CD4-positive, CD25-positive, alpha-beta regulatory T cell (primary cell): ENCODE data around the gene OAS3. TPM values are rescaled to one million over a fixed set of nuclear protein-coding genes. Genes with fewer than 3 reads are reported as not detected.

ENCODE experiments used
- ATAC-seq, 2 donors: fragments of 150-1000 bp; cut with Tn5 transposase; one replicate each; pipeline ENCODE4 v1.10.0; 2021; ENCODE audit warnings: low read depth in 2 of 2, moderate number of reproducible peaks in 2 of 2, moderate library complexity in 1 of 2
- DNase-seq, 3 donors: peaks; one replicate each; pipeline versions ENCODE4 v3.0.0 to v3.0.0-alpha.2; 2012 to 2022; ENCODE audit warnings: mixed read lengths in 1 of 3
- H3K27ac ChIP-seq: one replicate; pipeline ENCODE4 v1.7.0; 2013; ENCODE audit warnings: mild to moderate bottlenecking, low read length; ENCODE audit not compliant: insufficient read depth, poor library complexity, severe bottlenecking
- H3K27me3 ChIP-seq: one replicate; pipeline ENCODE4 v1.7.0; 2013; ENCODE audit warnings: low read length; ENCODE audit not compliant: control insufficient read depth, insufficient read depth
- H3K36me3 ChIP-seq: one replicate; pipeline ENCODE4 v1.7.0; 2013; ENCODE audit warnings: mild to moderate bottlenecking, low read length, moderate library complexity; ENCODE audit not compliant: control insufficient read depth, insufficient read depth
- H3K4me1 ChIP-seq: 2 replicates; pipeline ENCODE4 v1.7.0; 2013; ENCODE audit warnings: mild to moderate bottlenecking, low read length; ENCODE audit not compliant: insufficient read depth, control insufficient read depth, poor library complexity, severe bottlenecking
- H3K4me3 ChIP-seq: one replicate; pipeline ENCODE4 v1.7.0; 2013; ENCODE audit warnings: low read depth, mild to moderate bottlenecking, low read length, moderate library complexity
- H3K9me3 ChIP-seq, 2 experiments: 1 replicate in 1 of 2; 2 replicates in 1 of 2; pipeline ENCODE4 v1.7.0; 2013; ENCODE audit warnings: low read length in 2 of 2, mild to moderate bottlenecking in 1 of 2, moderate library complexity in 1 of 2; ENCODE audit not compliant: control insufficient read depth in 2 of 2
- H3K27ac Mint-ChIP-seq, 3 donors: one replicate each; pipeline ENCODE4 v1.8.0; 2020 to 2022; ENCODE audit warnings: mild to moderate bottlenecking in 3 of 3, mixed read lengths in 3 of 3, moderate library complexity in 2 of 3
- H3K27me3 Mint-ChIP-seq: one replicate; pipeline ENCODE4 v1.8.0; 2022; ENCODE audit warnings: mild to moderate bottlenecking, mixed read lengths
- H3K36me3 Mint-ChIP-seq: one replicate; pipeline ENCODE4 v1.8.0; 2020; ENCODE audit warnings: mixed read lengths
- H3K4me1 Mint-ChIP-seq, 4 donors: one replicate each; pipeline ENCODE4 v1.8.0; 2020 to 2022; ENCODE audit warnings: mixed read lengths in 4 of 4, mild to moderate bottlenecking in 1 of 4
- H3K4me3 Mint-ChIP-seq, 4 donors: one replicate each; pipeline ENCODE4 v1.8.0; 2020 to 2022; ENCODE audit warnings: mild to moderate bottlenecking in 4 of 4, mixed read lengths in 4 of 4, moderate library complexity in 3 of 4
- H3K9me3 Mint-ChIP-seq, 7 donors: one replicate each; pipeline ENCODE4 v1.8.0; 2020 to 2022; ENCODE audit warnings: mixed read lengths in 7 of 7, mild to moderate bottlenecking in 3 of 7, moderate library complexity in 2 of 7
- polyA plus RNA-seq, 4 donors: library from polyadenylated mRNA; unstranded; fragments of 300-500 nt; fragmentation: Illumina TruSeq; gene quantifications; one replicate each; pipeline ENCODE4 v1.2.3, GENCODE V29; 2021
- total RNA-seq: library from RNA; stranded (reverse); gene quantifications from one replicate; pipeline ENCODE4 v1.2.3, GENCODE V29; 2022

The OAS3 gene
- total and polyA plus RNA-seq, 5 donors from 2014 or later: 12.2 to 36.5 (median 16.7) TPM

DNA sequence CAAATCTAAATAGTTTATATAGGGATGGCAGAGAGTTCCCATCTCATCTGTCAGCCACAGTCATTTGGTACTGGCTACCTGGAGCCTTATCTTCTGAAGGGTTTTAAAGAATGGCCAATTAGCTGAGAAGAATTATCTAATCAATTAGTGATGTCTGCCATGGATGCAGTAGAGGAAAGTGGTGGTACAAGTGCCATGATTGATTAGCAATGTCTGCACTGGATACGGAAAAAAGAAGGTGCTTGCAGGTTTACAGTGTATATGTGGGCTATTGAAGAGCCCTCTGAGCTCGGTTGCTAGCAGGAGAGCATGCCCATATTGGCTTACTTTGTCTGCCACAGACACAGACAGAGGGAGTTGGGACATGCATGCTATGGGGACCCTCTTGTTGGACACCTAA, 32.1 kb downstream of the OAS3 start:
- Histone ChIP-seq H3K4me3 (no peak overlapping the region), H3K4me1 (no peaks in the 10 kb centered on the region), H3K27ac (no peak overlapping the region), H3K36me3 (peaks cover 50% of the 10 kb centered on the region), H3K27me3 (no peaks in the 10 kb centered on the region), H3K9me3 (no peaks in the 10 kb centered on the region)
- ATAC-seq (no peak), DNase-seq (no peak)
- Mint-ChIP-seq H3K4me1 (peaks cover 0 to 7% (median 3%) of the 10 kb centered on the region in 4 donors), H3K4me3 (no peak overlapping the region), H3K36me3 (peaks cover 36% of the 10 kb centered on the region), H3K9me3 (no peaks in the 10 kb centered on the region), H3K27me3 (no peaks in the 10 kb centered on the region), H3K27ac (peak overlapping the region; percentile 33 to 63 (median 34))

DNA sequence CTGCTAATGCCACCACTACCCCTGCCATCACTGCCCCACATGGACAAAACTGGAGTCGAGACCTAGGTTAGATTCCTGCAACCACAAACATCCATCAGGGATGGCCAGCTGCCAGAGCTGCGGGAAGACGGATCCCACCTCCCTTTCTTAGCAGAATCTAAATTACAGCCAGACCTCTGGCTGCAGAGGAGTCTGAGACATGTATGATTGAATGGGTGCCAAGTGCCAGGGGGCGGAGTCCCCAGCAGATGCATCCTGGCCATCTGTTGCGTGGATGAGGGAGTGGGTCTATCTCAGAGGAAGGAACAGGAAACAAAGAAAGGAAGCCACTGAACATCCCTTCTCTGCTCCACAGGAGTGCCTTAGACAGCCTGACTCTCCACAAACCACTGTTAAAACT, 33.0 kb downstream of the OAS3 start:
- Mint-ChIP-seq H3K36me3 (peaks cover 30% of the 10 kb centered on the region), H3K27me3 (no peaks in the 10 kb centered on the region), H3K27ac (peak overlapping the region in 1 of 3 donors; percentile 76), H3K4me1 (peaks cover 0 to 7% (median 5%) of the 10 kb centered on the region in 4 donors), H3K4me3 (no peak overlapping the region), H3K9me3 (no peaks in the 10 kb centered on the region)
- Histone ChIP-seq H3K4me1 (no peaks in the 10 kb centered on the region), H3K4me3 (no peak overlapping the region), H3K27ac (no peak overlapping the region), H3K27me3 (no peaks in the 10 kb centered on the region), H3K36me3 (peaks cover 42% of the 10 kb centered on the region), H3K9me3 (no peaks in the 10 kb centered on the region)
- ATAC-seq: no peak
- no peak for DNase-seq

DNA sequence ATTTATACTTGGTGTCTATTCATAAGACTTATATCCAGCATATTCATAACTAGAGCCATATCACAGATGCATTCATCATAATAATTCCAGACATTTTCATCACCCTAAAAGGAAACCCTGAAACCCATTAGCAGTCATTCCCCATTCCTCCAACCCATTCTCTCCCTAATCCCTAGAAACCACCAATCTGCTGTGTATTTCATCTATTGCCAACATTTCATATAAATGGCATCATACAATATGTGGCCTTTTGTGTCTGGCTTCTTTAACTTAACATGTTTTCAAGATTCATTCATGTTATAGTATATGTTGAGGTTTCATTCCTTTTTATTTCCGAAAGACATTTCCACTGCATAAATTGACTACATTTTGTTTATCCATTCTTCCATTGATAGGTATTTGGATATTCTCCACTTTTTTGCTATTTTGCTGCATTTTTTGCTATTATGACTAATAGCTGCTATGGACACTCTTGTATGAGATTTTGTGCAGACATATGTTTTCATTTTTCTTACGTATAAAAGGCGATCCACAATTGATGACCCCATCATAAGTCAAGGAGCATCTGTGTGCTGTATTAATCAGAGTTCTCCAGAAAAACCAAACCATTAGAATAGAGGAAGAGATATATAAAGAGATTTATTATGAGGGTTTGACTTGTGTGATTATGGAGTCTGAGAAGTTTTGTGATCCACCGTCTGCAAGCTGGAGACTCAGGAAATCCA, 34.9 kb downstream of the OAS3 start:
- peak overlapping the region in 2 of 3 donors; percentile 13 to 45 for H3K27ac Mint-ChIP-seq
- peaks cover 17% of the 10 kb centered on the region for H3K36me3 Mint-ChIP-seq
- H3K9me3 Mint-ChIP-seq: no peaks in the 10 kb centered on the region
- H3K27me3 ChIP-seq: no peaks in the 10 kb centered on the region
- peak overlapping the region in 1 of 4 donors; percentile 13 for H3K4me3 Mint-ChIP-seq
- DNase-seq (no peak), ATAC-seq (no peak)
- H3K4me1 ChIP-seq: peaks cover 13% of the 10 kb centered on the region
- H3K36me3 ChIP-seq: peaks cover 22% of the 10 kb centered on the region
- no peaks in the 10 kb centered on the region for H3K27me3 Mint-ChIP-seq
- peaks cover 0 to 23% (median 7%) of the 10 kb centered on the region in 4 donors for H3K4me1 Mint-ChIP-seq
- no peaks in the 10 kb centered on the region for H3K9me3 ChIP-seq
- H3K27ac ChIP-seq: no peak overlapping the region
- H3K4me3 ChIP-seq: no peak overlapping the region

DNA sequence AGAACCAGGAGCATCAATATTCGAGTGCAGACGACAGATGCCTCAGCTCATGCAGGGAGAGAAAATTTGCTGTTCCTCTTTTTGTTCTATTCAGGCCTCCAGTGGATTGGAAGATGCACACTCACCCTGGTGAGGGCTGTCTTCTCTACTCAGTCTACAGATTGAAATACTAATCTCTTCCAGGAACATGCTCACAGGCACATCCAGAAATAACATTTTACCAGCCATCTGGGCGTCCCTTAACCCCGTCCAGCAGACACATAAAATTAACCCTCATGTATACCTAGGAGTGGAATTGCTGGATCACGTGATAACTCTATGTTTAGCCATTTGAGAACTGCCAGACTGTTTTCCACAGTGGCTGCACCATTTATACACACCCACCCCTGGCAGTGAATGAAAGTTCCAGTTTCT, 35.6 kb downstream of the OAS3 start:
- no peaks in the 10 kb centered on the region for H3K9me3 Mint-ChIP-seq
- no peak overlapping the region for H3K4me3 ChIP-seq
- H3K4me1 ChIP-seq: peaks cover 13% of the 10 kb centered on the region
- DNase-seq (no peak), ATAC-seq (no peak)
- H3K36me3 Mint-ChIP-seq: peaks cover 16% of the 10 kb centered on the region
- H3K4me1 Mint-ChIP-seq: peaks cover 0 to 25% (median 9%) of the 10 kb centered on the region in 4 donors
- H3K27ac Mint-ChIP-seq: peak overlapping the region in 1 of 3 donors; percentile 13
- peak overlapping the region in 1 of 4 donors; percentile 13 for H3K4me3 Mint-ChIP-seq
- no peak overlapping the region for H3K27ac ChIP-seq
- H3K27me3 Mint-ChIP-seq: no peaks in the 10 kb centered on the region
- no peaks in the 10 kb centered on the region for H3K9me3 ChIP-seq
- H3K36me3 ChIP-seq: peaks cover 18% of the 10 kb centered on the region
- H3K27me3 ChIP-seq: no peaks in the 10 kb centered on the region

DNA sequence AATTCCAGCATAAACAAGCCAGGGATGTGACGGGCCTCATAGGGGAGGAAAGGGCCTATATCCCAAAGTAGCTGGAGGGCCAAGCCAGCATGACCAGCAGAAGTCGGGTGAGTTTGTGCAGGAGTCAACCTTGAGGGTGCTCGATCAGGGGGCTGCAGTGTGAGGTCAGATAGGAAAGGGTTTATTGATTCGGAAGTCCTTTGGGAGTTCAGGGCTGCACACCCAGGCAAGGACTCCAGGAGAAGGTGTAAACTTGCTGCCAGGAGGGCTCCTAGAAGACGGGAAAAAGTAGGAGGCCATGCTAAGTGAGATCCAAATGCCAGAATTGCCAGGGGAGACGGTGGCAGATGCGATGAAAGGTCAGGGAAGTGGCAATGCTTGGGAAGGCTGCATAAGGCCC, 36.6 kb downstream of the OAS3 start:
- Mint-ChIP-seq H3K27me3 (no peaks in the 10 kb centered on the region), H3K36me3 (peaks cover 14% of the 10 kb centered on the region), H3K4me3 (peak overlapping the region in 1 of 4 donors; percentile 77), H3K27ac (peak overlapping the region in 1 of 3 donors; percentile 31), H3K9me3 (no peaks in the 10 kb centered on the region), H3K4me1 (peaks cover 0 to 30% (median 13%) of the 10 kb centered on the region in 4 donors)
- Histone ChIP-seq H3K4me3 (no peak overlapping the region), H3K4me1 (peaks cover 22% of the 10 kb centered on the region), H3K36me3 (peaks cover 8% of the 10 kb centered on the region), H3K9me3 (no peaks in the 10 kb centered on the region), H3K27ac (no peak overlapping the region), H3K27me3 (no peaks in the 10 kb centered on the region)
- ATAC-seq (no peak), DNase-seq (no peak)

DNA sequence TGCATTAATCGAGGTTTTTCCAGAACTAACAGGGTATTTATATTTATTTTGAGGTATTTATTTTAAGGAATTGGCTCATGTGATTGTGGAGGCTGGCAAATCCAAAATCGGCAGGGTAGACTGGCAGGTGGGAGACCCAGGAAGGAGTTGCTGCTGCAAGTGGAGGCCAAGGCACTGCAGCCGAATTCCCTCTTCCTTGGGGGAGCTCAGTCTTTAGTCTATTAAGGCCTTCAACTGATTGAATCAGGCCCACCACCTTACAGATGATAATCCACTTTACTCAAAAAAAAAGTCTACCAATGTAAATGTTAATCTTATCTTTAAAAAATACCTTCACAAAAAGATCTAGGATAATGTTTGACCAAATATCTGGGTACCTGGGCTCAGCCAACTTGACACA, 38.9 kb downstream of the OAS3 start:
- peak overlapping the region; percentile 99 for H3K4me3 ChIP-seq
- H3K27me3 Mint-ChIP-seq: no peaks in the 10 kb centered on the region
- peak overlapping the region in 2 of 4 donors; percentile 99 for H3K4me3 Mint-ChIP-seq
- DNase-seq: no peak
- H3K4me1 ChIP-seq: peaks cover 29% of the 10 kb centered on the region
- H3K27ac ChIP-seq: peak overlapping the region; percentile 92
- no peaks in the 10 kb centered on the region for H3K9me3 ChIP-seq
- peaks cover 18 to 50% (median 29%) of the 10 kb centered on the region in 4 donors for H3K4me1 Mint-ChIP-seq
- peaks cover 0 to 5% (median 2%) of the 10 kb centered on the region in 7 donors for H3K9me3 Mint-ChIP-seq
- H3K27me3 ChIP-seq: no peaks in the 10 kb centered on the region
- H3K36me3 ChIP-seq: no peaks in the 10 kb centered on the region
- ATAC-seq: no peak
- peak overlapping the region; percentile 99 for H3K27ac Mint-ChIP-seq
- peaks cover 11% of the 10 kb centered on the region for H3K36me3 Mint-ChIP-seq

DNA sequence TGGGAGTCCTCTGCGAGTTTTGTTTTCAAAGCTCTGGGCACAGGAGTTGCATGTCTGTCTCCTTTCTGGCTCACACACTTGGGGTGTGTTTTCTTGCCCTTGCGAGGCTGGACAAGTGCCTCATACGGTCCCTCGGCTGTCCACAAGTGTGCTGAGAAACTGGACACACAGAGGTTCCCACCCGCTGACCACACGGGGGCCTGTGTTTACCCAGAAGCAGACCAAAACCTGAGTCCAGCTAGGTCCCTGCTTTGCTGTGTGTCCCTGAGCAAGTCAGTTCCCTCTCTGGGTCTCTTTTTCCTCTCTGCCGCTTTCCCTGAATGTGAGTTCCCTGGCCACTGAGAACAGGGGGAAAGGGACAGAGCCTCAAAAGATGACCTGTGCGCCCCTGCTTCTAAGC, 39.4 kb downstream of the OAS3 start:
- Mint-ChIP-seq H3K4me1 (peaks cover 19 to 55% (median 34%) of the 10 kb centered on the region in 4 donors), H3K36me3 (peaks cover 16% of the 10 kb centered on the region), H3K9me3 (peaks cover 0 to 10% (median 2%) of the 10 kb centered on the region in 7 donors), H3K27me3 (no peaks in the 10 kb centered on the region), H3K27ac (peak overlapping the region; percentile 99), H3K4me3 (peak overlapping the region; percentile 99 to 100 (median 99))
- Histone ChIP-seq H3K27me3 (no peaks in the 10 kb centered on the region), H3K36me3 (no peaks in the 10 kb centered on the region), H3K4me1 (peaks cover 29% of the 10 kb centered on the region), H3K9me3 (peaks cover 0 to 1% of the 10 kb centered on the region in 2 experiments), H3K4me3 (peak overlapping the region; percentile 99), H3K27ac (peak overlapping the region; percentile 92)
- ATAC-seq (no peak), DNase-seq (no peak)
